GM12878 (cell line): ENCODE measurements around the gene COBLL1. TPM values are rescaled to one million over a fixed set of nuclear protein-coding genes. Genes with fewer than 3 reads are reported as not detected.

Source experiments
- ATAC-seq: fragments of 200-7000 bp; cut with Tn5 transposase; 3 replicates; pipeline ENCODE4 v1.9.1; 2020; ENCODE audit warnings: mild to moderate bottlenecking, moderate library complexity
- BruUV-seq: library from RNA; stranded (reverse); fragments of 400-500 nt; replicated peaks from 2 replicates; lab custom pipeline; 2021; lab: Mats Ljungman, UMichigan
- CTCF ChIA-PET: fragments of 300-600 bp; sonication (Branson Sonifier 250); formaldehyde crosslinking; extraction: SDS; loops from one replicate; lab custom pipeline; 2021; ENCODE audit warnings: inconsistent platforms; lab: Yijun Ruan, JAX
- POLR2A ChIA-PET: fragments of 350-600 bp; formaldehyde crosslinking; extraction: SDS; loops from one replicate; lab custom pipeline; 2021; ENCODE audit warnings: inconsistent platforms; lab: Charles Lee
- RAD21 ChIA-PET: fragments of 300-600 bp; sonication (Branson Sonifier 250); formaldehyde crosslinking; loops from one replicate; lab custom pipeline; 2023; ENCODE audit warnings: antibody characterized with exemption; ENCODE audit not compliant: unreplicated experiment; lab: Charles Lee
- SMC1A ChIA-PET: fragments of 300-600 bp; sonication (Branson Sonifier 250); formaldehyde crosslinking; loops from one replicate; lab custom pipeline; 2023; ENCODE audit not compliant: unreplicated experiment, uncharacterized antibody; lab: Charles Lee
- DNase-seq: peaks from one replicate; pipeline ENCODE4 v3.0.0-alpha.2; 2011; ENCODE audit warnings: low read depth, low spot score
- FAIRE-seq: peaks from 3 replicates; lab custom pipeline; 2011; peaks lifted over from hg19 to GRCh38; lab: Jason Lieb, UNC
- H2AFZ ChIP-seq: 2 replicates; pipeline ENCODE4 v1.6.0; 2011; ENCODE audit warnings: low read depth, low read length, control low read depth; ENCODE audit not compliant: control insufficient read depth
- H3K27ac ChIP-seq: 2 replicates; pipeline ENCODE4 v1.5.1; 2011; ENCODE audit warnings: control low read depth; ENCODE audit not compliant: control insufficient read depth, insufficient read depth
- H3K27me3 ChIP-seq, 2 experiments: replicated peaks in 1 of 2; 2 replicates each; pipeline versions ENCODE4 v1.6.0 to v1.6.1; 2011; ENCODE audit warnings: low read length in 1 of 2; ENCODE audit not compliant: control insufficient read depth in 2 of 2, insufficient read depth in 2 of 2
- H3K36me3 ChIP-seq, 2 experiments: 2 replicates each; pipeline ENCODE4 v1.5.1; 2011; ENCODE audit warnings: low read length in 1 of 2; ENCODE audit not compliant: control insufficient read depth in 2 of 2, insufficient read depth in 2 of 2
- H3K4me1 ChIP-seq: 2 replicates; pipeline ENCODE4 v1.6.1; 2011; ENCODE audit warnings: mild to moderate bottlenecking, low read length, moderate library complexity, mixed read lengths; ENCODE audit not compliant: control insufficient read depth, insufficient read depth
- H3K4me2 ChIP-seq: 2 replicates; pipeline ENCODE4 v1.6.0; 2011; ENCODE audit warnings: control low read depth; ENCODE audit not compliant: control insufficient read depth, insufficient read depth
- H3K4me3 ChIP-seq: fragments of 200-600 bp; sonication (generic); 2 replicates; pipeline ENCODE4 v1.5.1; 2016
- H3K79me2 ChIP-seq: 2 replicates; pipeline ENCODE4 v1.6.0; 2011; ENCODE audit warnings: low read length; ENCODE audit not compliant: control insufficient read depth, insufficient read depth
- H3K9ac ChIP-seq: 2 replicates; pipeline ENCODE4 v1.8.0; 2011; ENCODE audit warnings: low read length, control low read depth, mixed read lengths; ENCODE audit not compliant: control insufficient read depth, insufficient read depth
- H3K9me3 ChIP-seq: replicated peaks from 3 replicates; pipeline ENCODE4 v1.5.1; 2011; ENCODE audit warnings: mild to moderate bottlenecking, low read length; ENCODE audit not compliant: control insufficient read depth, insufficient read depth
- H4K20me1 ChIP-seq: 2 replicates; pipeline ENCODE4 v1.6.0; 2011; ENCODE audit not compliant: control insufficient read depth, insufficient read depth
- CHD2 ChIP-seq: IDR thresholded peaks from 2 replicates; pipeline ENCODE4 v1.6.1; 2011; ENCODE audit warnings: low read depth, low read length, improper control_type of control experiment, borderline replicate concordance
- ETV6 ChIP-seq, 2 experiments: fragments of 450-650 bp in 1 of 2; IDR thresholded peaks in 1 of 2; conservative IDR thresholded peaks in 1 of 2; 2 replicates each; pipeline ENCODE4 v1.6.1; 2014; ENCODE audit warnings: antibody characterized with exemption in 1 of 2, borderline replicate concordance in 1 of 2, low read depth in 1 of 2, mild to moderate bottlenecking in 1 of 2, moderate library complexity in 1 of 2
- HDAC2 ChIP-seq: fragments of 200-600 bp; sonication (generic); IDR thresholded peaks from 2 replicates; pipeline ENCODE4 v1.6.1; 2017
- MYC ChIP-seq: IDR thresholded peaks from 2 replicates; pipeline ENCODE4 v1.6.1; 2011; ENCODE audit warnings: mild to moderate bottlenecking, low read length, moderate library complexity, inconsistent platforms; ENCODE audit not compliant: insufficient read depth, insufficient replicate concordance, insufficient read length, severe bottlenecking
- NBN ChIP-seq: fragments of 450-650 bp; IDR thresholded peaks from 2 replicates; pipeline ENCODE4 v1.6.1; 2016
- RBBP5 ChIP-seq: fragments of 200-600 bp; sonication (generic); conservative IDR thresholded peaks from 2 replicates; pipeline ENCODE4 v1.6.1; 2016
- RUNX3 ChIP-seq: IDR thresholded peaks from 2 replicates; pipeline ENCODE4 v1.6.1; 2012; ENCODE audit warnings: low read length, inconsistent platforms
- SUPT20H ChIP-seq: IDR thresholded peaks from 2 replicates; pipeline ENCODE4 v1.6.1; 2011; ENCODE audit warnings: low read depth, mild to moderate bottlenecking, low read length, moderate library complexity, borderline replicate concordance; ENCODE audit not compliant: control insufficient read depth
- YBX1 ChIP-seq: fragments of 450-650 bp; IDR thresholded peaks from 2 replicates; pipeline ENCODE4 v1.6.1; 2016; ENCODE audit warnings: antibody characterized with exemption
- YY1 ChIP-seq: IDR thresholded peaks from 2 replicates; pipeline ENCODE4 v1.6.1; 2011; ENCODE audit warnings: low read depth, mild to moderate bottlenecking, low read length
- ZNF24 ChIP-seq: fragments of 450-650 bp; IDR thresholded peaks from 2 replicates; pipeline ENCODE4 v1.6.1; 2017; ENCODE audit warnings: antibody characterized with exemption, mild to moderate bottlenecking
- in situ Hi-C: fragments of 300-500 bp; cut with MboI; formaldehyde crosslinking; loops from 9 replicates; pipeline ENCODE4 v1.14.3; 2018; ENCODE audit warnings: mixed read lengths
- intact Hi-C: fragments of 100-400 bp; cut with micrococcal nuclease; formaldehyde crosslinking; loops from one replicate; pipeline ENCODE4 v1.14.2; 2022; ENCODE audit not compliant: unreplicated experiment
- polyA plus RNA-seq, 11 experiments: library from polyadenylated mRNA; depleted of rRNA in 4 of 11; unstranded in 6 of 11; stranded (reverse) in 5 of 11; fragments of >200 nt; fragmentation: Nextera tagmentation in 4 of 11; fragmentation: Illumina TruSeq in 1 of 11; extraction: Ambion mirVana in 4 of 11; extraction: Trizol in 1 of 11; gene quantifications; 1 replicate in 1 of 11; 2 replicates in 10 of 11; pipeline versions ENCODE4 v1.2.1 to v1.2.3, GENCODE V29; 2011 to 2016; ENCODE audit warnings: inconsistent platforms in 2 of 11, missing spikeins in 2 of 11, low read depth in 1 of 11
- total RNA-seq, 4 experiments: library from RNA; depleted of rRNA in 3 of 4; stranded (reverse); fragments of >200 nt in 3 of 4; fragmentation: Illumina TruSeq in 1 of 4; extraction: Trizol in 1 of 4; gene quantifications; 2 replicates each; pipeline versions ENCODE4 v1.2.1 to v1.2.3, GENCODE V29; 2013 to 2021
- TF ChIP-seq, protein P1 (sequence below): fragments of 450-650 bp; IDR thresholded peaks from 2 replicates; pipeline ENCODE4 v1.6.1; 2017; ENCODE audit warnings: mild to moderate bottlenecking, low read depth, inconsistent platforms; ENCODE audit not compliant: poor library complexity, severe bottlenecking

The COBLL1 gene
- total and polyA plus RNA-seq, 10 of the 15 experiments (the other 5 are each of a cell fraction or from before 2014, with no cell fraction given) = 0.46 TPM; not detected in 9

DNA sequence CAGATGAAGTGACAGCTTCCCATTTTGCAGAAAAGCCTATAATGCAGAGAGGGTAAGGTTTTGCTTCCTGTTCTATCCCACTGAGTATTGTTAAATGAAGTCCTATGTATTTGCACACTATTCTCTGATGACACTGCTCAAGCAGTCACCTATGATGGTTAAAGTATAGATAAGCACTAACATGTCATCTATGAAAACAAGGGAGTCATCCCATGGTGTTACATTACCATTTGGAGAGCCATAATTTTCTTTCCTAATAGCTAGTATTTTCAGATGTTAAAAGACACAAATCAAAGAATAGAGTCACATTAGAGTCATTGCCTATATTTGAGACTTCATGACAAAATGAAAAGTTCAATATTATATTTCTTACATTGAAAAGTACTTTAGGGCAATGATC is 177.6 kb downstream of the COBLL1 start:
- DNase-seq (no peak), FAIRE-seq (no peak), ATAC-seq (no peak)
- SMC1A ChIA-PET = interaction anchor here (0.6 kb wide), 1 partner anchor 712 kb away, joined by 3 read pairs; no protein-coding TSS in a partner anchor
- CTCF ChIA-PET = no interaction called here
- POLR2A ChIA-PET = no interaction called here
- intact Hi-C loops (no loop called here), in situ Hi-C loops (no loop called here)
- Histone ChIP-seq H3K79me2 (no peaks in the 10 kb centered on the region), H3K4me2 (no peak overlapping the region), H3K27ac (no peak overlapping the region), H3K9ac (no peak overlapping the region), H2AFZ (no peak overlapping the region), H3K27me3 (no peaks in the 10 kb centered on the region), H3K36me3 (no peaks in the 10 kb centered on the region), H4K20me1 (no peaks in the 10 kb centered on the region), H3K4me3 (no peak overlapping the region), H3K9me3 (no peaks in the 10 kb centered on the region), H3K4me1 (no peaks in the 10 kb centered on the region)
- TF ChIP-seq, protein P1, sequence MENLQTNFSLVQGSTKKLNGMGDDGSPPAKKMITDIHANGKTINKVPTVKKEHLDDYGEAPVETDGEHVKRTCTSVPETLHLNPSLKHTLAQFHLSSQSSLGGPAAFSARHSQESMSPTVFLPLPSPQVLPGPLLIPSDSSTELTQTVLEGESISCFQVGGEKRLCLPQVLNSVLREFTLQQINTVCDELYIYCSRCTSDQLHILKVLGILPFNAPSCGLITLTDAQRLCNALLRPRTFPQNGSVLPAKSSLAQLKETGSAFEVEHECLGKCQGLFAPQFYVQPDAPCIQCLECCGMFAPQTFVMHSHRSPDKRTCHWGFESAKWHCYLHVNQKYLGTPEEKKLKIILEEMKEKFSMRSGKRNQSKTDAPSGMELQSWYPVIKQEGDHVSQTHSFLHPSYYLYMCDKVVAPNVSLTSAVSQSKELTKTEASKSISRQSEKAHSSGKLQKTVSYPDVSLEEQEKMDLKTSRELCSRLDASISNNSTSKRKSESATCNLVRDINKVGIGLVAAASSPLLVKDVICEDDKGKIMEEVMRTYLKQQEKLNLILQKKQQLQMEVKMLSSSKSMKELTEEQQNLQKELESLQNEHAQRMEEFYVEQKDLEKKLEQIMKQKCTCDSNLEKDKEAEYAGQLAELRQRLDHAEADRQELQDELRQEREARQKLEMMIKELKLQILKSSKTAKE = no peak
- TF ChIP-seq YY1 (no peak), ETV6 (conservative IDR thresholded peaks at IDR 0.05 in 1 of 2, IDR thresholded peaks at IDR 0.05 in 1 of 2; ENCODE audit: borderline replicate concordance in 1 of 2, low read depth in 1 of 2) (no peak), YBX1 (no peak), CHD2 (no peak), ZNF24 (no peak), NBN (no peak), SUPT20H (no peak), RUNX3 (no peak), RBBP5 (no peak), HDAC2 (no peak), MYC (no peak)
- no TSS peak for BruUV-seq
- RAD21 ChIA-PET = no interaction called here
